HG02798 (cell line): Measurements from ENCODE around the gene TEX54.
"Not testable (repeated sequence)": the region's sequence is repeated elsewhere in the genome, so short reads cannot be mapped to it uniquely, and the experiment has no call there.

Experiments
- ATAC-seq: cut with Tn5 transposase; IDR thresholded peaks from one replicate; pipeline ENCODE4 v1.9.1; 2021; ENCODE audit warnings: mild to moderate bottlenecking; ENCODE audit not compliant: unreplicated experiment, poor library complexity

The TEX54 gene

GRCh38 chr11:62839050-62839945 is 6.7 kb upstream of the TEX54 start, which contains the start of gene WDR74:
Gene WDR74 (minus strand): TSS chr11:62839590. CDS start chr11:62839570, 20 bp downstream.
- ATAC-seq = peak; percentile 49

- no peak for ATAC-seq
Observed at GRCh38 chr11:62835336-62835735, 2.7 kb upstream of the TEX54 start.

- ATAC-seq = peak; percentile 89
Observed at GRCh38 chr11:62831520-62832335, 913 bp downstream of the TEX54 start, which contains the start of gene STX5. Gene STX5 (minus strand): TSS chr11:62832051. CDS start chr11:62831243, 808 bp downstream.

- no peak for ATAC-seq
Observed at GRCh38 chr11:62830904-62831519, 1.6 kb downstream of the TEX54 start.

GRCh38 chr11:62828130-62828529 is 4.5 kb downstream of the TEX54 start:
- not testable (repeated sequence) for ATAC-seq

DNA sequence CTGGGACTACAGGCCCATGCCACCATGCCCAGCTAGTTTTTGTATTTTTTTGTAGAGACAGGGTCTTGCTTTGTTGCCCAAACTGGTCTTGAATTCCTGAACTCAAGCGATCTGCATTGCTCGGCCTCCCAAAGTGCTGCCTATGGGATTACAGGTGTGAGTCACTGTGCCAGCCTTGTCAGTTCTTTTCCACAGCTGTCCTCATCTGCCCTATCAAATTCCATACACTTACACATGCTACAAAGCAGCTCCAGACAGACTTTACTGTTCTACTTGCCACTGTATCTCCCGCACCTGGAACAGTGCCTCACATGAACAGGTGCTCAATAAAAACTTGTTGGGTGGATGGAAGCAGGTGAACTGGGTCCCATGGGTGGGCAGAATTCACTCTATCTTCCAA is 9.0 kb downstream of the TEX54 start:
- no peak for ATAC-seq

DNA sequence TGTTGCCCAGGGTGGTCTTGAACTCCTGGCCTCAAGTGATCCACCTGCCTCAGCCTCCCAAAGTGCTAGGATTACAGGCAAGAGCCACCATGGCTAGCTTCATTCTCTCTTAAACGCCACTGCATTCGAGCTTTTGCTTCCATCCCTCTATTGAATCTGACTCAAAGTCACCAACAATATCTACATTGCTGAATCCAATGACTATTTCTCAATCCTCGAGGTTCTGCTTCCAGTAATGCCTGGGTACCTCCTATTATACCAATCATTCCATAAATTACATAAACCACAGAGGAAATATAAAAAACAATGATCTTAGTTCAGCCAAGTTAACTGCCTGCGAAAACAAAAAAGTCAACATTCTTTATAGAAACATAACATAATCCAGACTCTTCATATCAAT is 15.5 kb downstream of the TEX54 start:
- ATAC-seq = no peak

DNA sequence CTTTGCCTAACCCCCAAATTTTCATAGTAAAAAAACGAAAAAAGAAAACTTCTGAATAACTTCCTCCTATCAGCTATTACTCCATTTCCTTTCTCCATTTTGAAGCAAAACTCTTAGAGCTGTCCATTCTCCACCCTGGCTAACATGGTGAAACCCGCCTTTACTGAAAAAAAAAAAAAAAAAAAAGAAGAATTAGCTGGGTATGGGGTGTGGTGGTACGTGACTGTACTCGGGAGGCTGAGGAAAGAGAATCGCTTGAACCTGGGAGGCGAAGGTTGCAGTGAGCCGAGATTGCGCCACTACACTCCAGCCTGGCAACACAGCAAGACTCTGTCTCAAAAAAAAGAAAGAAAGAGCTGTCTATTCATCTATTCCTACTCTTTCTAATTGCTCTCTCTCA is 16.1 kb downstream of the TEX54 start:
- ATAC-seq = no peak

DNA sequence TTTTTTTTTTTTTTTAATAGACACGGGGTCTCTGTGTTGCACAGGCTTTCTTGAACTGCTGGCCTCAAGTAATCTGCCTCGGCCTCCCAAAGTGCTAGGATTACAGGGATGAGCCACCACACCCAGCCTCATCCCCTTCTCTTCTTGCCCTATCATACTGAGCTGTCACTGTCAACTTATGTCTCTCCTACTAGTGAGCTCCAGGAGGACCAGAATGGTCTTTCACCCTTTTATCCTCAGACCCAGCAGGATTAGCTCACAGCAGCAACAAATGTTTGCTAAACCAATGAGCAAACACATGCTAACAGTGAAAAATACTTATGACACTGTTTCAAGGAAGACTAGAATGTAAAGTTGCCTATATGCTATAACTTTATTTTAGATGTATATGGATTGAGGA is 21.0 kb downstream of the TEX54 start:
- ATAC-seq = no peak

DNA sequence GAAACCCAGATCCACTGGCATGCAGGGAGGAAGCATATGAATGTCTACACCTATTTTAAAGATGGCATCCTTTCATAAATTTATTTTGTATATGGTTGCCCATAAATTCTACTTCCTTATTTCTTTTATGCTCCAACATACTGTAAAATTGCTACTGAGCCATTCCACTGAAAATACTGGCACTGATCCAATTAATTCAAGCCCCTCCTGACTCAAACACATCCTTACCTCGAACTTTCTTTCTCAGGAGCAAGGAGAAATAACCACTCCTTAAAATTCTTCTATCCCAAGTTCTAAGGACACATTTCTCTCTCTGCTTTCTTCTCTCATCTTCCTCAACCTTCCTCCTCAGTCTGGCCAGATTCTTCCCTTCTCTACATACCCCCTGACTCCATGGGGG is 21.9 kb downstream of the TEX54 start:
- no peak for ATAC-seq

DNA sequence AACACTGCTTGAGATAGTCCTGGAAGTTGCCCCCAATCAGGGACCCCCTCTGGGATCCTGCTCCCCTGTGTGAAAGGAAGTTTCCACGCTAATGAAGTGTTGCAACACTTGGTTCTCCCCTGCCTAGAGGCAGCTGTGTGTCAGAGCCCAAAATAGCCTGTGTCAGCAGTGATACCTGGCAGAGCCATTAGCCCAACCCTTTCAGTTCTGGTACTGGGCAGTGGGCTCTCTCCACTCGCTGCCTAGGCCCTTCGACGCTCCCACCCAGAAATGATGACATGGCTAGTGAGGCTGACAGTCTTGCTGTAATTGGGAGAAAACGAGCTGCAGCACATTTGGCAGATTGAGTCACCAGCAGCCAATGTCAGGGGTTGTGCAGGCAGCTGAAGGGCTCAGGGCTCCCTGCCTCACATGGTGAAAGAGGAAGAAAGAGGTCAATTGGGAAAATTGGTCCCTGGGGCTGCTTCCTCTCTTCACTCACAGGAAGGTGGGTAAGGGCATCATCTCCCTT is 26.0 kb downstream of the TEX54 start:
- no peak for ATAC-seq

GRCh38 chr11:62805961-62806441 is 26.6 kb downstream of the TEX54 start:
- no peak for ATAC-seq

- peak; percentile 86 for ATAC-seq
Observed at GRCh38 chr11:62805076-62805892, 27.4 kb downstream of the TEX54 start, which contains the start of gene NXF1. Gene NXF1 (minus strand): TSS chr11:62805440. CDS start chr11:62805356, 84 bp downstream.

- peak; percentile 7 for ATAC-seq
Observed at GRCh38 chr11:62804310-62805075, 28.1 kb downstream of the TEX54 start.

GRCh38 chr11:62801071-62801470 is 31.6 kb downstream of the TEX54 start:
- ATAC-seq = no peak

GRCh38 chr11:62799486-62799885 is 33.2 kb downstream of the TEX54 start:
- ATAC-seq = no peak

- no peak for ATAC-seq
Observed at GRCh38 chr11:62796281-62796680, 36.4 kb downstream of the TEX54 start.

DNA sequence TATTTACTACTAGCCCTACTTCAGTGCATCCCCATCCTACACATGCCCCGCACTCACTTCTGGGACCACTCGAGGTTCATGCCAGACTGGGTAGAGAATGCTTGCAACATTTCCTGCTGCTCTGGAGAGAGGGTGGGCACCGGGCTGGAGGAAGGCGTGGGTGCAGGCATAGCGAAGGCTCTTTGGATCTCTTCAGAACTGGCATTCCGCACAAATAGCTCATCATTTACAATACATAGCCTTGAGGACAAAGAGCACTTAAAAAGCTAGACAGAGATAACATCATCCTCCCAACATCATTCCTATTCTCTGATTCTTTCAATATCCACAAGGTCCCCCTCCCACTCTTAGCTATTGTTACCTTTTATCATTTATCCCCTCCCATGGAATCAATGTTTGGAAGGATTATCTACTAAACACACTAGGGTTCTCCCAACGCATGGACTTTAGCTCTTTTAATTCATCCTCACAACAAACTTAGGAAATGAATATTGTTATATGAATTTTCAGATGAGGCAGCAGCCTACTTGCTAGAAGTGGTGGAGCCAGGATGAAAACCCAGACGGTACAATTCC is 38.4 kb downstream of the TEX54 start:
- no peak for ATAC-seq
